Measurements from ENCODE around the gene LDLR.

- TF ChIP-seq CTCF (conservative IDR thresholded peaks at IDR 0.05; ENCODE audit: low read depth, low read length) (peak; percentile 86), EZH2 (IDR thresholded peaks at IDR 0.05; ENCODE audit: borderline replicate concordance, low read depth, low read length, poor library complexity, severe bottlenecking) (no peak)
Measured at GRCh38 chr19:11137542-11138384, 48.5 kb downstream of the LDLR start.

Measured in A673 (cell line).